Activated CD8-positive, alpha-beta memory T cell treated with anti-CD3 and anti-CD28 coated beads, Interleukin-2, amount 50 U/mL, for 1 hour (primary cell): ENCODE data around the gene JAKMIP2.
"Not testable (repeated sequence)": the region's sequence is repeated elsewhere in the genome, so short reads cannot be mapped to it uniquely, and the experiment has no call there.

Experiments
- DNase-seq: peaks from one replicate; pipeline ENCODE4 v3.0.0-alpha.2; 2020; ENCODE audit errors: extremely low read depth

JAKMIP2 gene

DNA sequence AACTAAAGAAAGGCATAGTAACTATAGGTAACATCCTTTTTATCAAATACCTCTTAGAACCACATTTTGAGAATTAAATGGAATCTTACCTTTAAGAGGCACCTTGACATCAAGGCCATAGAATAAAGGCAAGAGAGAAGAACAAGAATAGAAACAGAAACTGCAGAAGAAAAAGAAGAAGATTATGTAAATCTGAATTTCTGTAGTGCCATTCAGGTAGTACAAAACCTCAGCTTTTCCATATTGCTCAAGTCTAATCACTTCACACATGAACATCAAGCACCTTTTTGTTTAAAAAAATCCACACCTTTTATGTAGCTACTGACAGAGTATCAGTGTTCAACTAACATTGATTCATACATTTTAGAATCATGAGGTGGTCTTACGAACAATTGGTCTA lies 180.9 kb downstream of the JAKMIP2 start:
- DNase-seq, result no peak

DNA sequence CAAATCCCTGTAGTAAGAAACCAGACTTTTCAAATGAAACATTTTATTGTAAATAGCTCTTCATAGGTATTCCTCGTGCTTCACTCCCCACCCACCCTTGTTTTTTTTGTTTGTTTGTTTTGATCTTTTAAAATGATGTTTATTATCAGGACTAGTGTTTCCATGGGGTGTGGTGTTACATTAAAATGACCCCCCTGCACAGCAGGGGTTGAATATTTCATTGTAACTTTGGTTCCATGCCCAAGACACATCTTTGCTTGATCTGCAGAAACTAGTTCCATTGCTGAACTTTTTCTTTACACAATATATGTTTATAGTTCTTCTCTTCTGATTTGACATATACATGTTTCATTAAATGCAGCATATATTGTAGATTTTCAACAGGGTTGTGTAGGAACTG lies 191.4 kb downstream of the JAKMIP2 start:
- no peak for DNase-seq

DNA sequence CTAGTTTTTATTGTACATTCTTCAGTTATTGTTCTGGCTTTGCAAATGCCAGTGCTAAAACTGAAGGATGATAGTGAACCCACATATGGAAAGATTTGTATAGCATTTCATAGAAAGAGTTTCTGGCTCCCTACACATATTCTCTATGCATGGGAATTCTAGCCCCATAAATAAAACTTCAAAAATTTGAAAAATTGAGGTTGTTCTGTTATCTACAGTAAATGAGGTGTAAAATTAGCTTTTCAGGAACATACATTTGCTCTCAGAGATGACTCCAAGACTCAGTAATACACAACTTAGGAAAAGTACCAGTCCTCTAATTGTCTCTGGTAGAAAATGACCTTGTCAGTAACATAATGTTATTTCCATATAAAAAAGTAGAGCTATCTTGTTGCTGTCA lies 192.4 kb downstream of the JAKMIP2 start:
- no peak for DNase-seq

DNA sequence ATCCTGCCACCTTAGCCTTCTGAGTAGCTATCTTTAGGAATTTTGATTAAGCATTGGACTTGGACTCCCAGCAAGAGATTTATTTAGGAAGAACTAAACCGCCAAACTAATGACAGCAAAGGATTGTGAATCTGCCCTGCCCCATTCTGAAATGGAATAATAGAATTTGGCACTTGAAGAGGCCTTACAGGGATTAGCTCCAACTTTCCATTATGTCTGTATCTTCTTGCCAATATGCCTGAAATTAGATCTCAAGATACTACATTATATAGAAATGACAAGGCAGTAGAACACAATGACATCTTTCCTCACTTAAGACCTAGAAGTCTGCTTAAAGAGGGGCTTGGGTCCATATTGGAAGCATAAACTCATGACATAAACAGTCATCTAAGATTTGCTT lies 195.7 kb downstream of the JAKMIP2 start:
- DNase-seq, result no peak

DNA sequence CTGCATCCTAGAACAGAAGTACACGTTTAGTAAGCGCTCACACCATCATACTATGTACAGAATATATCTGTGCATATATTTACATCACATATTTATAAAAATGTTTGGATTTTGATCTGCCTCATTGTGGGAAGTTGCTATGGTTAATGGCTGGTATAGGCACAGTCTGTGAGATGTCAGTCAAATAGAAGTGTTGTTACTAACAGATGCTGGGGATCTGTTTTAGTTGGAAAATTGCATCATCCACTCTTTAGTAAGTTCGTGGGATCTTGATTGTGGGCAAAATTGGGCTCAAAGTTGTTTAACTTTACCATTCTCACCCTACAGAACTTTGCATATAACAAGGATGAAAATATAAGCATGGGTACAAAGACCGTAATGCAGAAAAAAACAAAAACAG lies 196.3 kb downstream of the JAKMIP2 start:
- DNase-seq, result no peak

DNA sequence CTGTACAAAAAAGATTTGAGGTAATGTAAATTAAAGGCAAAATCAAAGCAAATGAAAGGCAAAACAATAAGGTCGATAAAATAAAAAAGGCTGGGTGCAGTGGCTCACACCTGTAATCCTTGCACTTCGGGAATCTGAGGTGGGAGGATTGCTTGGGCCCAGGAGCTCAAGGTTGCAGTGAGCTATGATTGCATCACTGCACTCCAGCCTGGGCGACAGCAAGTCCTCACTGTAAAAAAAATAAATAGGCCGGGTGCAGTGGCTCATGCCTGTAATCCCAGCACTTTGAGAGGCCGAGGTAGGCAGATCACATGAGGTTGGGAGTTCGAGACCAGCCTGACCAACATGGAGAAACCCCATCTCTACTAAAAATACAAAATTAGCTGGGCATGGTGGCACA lies 200.3 kb downstream of the JAKMIP2 start:
- not testable (repeated sequence) for DNase-seq

DNA sequence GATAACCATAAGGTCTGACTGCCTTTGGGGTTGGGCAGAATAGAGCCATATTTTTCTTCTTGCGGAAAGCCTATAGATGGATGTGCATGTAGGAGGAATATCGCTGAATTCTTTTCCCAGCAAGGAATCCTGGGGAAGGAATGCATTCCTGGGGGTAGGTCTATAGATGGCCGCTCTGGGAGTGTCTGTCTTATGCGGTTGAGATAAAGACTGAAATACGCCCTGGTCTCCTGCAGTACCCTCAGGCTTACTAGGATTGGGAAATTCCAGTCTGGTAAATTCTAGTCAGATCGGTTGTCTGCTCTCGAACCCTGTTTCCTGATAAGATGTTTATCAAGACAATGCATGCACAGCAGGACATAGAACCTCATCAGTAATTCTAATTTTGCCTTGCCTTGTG lies 202.1 kb downstream of the JAKMIP2 start:
- DNase-seq, result not testable (repeated sequence)

DNA sequence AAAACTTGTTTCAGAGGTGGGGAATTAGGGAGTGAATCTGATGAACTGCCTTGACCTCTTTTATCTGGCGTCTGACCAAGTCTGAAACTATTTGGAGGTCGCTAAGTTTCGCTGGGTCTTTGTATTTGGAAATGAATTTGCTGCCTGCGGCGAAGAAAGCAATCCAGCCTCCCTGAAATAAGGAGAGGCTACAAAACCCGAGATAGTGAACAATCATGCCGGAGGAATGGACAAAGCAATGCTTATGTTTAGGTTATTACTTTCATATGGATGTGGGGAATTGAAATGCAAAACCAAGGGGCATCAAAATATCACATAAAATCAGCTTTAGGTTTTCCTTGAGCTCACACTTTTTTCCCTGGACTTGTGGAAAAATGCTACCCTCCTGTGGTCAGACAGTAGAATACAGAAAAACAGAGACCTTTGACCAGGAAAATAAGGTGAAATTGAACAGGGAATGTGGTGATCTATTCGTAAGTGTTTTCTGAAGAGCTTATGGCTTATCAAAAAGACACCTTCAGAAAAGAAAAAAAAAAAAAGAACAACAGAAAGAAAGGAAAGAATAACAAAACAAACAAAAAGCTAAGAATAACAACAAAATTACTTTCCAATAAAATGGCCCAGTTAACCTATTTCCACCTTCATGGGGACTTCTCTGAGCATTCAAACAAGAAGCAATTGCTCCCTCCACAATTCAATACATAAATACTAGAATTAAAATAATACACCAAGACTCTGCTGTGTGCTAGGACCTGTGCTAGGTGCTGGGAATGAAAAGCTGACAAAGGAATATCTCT lies 204.1 kb downstream of the JAKMIP2 start:
- DNase-seq, result no peak

DNA sequence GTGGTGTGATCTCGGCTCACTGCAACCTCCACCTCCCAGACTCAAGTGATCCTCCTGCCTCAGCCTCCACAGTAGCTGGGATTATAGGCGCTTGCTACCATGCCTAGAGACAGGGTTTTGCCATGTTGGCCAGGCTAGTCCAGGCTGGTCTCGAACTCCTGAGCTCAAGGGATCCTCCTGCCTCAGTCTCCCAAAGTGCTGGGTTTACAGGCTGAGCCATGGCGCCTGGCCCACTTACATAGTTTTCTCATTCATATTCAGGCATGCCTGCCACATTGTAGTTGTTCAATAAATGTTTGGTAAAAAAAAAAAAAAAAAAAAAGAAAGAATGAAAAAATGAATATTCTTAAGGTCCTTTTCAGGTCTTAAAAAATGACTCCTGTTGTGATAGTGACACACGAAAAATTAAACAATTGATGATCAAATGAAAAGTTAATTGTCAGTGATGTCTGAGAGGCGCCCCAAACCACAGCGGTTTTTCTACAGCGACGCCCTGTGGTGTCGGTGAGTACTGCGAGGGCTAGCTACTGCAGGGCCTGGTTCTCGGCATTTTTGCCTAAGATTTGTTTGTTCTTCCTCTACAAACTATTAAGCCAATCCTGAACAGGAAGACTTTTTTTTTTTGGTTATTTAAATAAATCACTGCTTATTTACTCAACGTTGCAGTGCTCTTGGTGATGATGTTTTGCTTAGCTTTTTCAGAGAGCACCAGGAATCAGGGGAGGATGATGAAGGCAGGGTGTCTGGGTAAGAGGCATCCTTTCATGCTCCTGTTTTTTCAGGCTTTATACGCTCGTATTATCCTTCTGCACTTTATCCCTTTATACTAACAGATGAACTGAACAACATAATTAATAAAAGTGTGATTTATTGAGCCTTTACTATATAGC lies 205.6 kb downstream of the JAKMIP2 start:
- no peak for DNase-seq

DNA sequence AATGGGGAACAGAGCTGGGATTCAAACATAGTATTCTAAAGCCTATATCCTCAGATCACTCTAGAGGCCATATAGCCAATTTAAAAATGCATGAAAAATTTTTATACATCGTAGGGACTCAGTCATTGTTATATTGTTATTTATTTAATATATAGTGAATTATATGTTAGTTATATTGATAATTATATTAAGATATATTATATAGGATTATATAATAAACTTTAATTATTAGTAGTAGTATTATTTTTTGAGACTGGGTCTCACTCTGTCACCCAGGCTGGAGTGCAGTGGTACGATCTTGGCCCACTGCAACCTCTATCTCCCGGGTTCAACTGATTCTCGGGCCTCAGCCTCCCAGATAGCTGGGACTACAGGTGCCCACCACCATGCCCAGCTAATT lies 206.9 kb downstream of the JAKMIP2 start:
- DNase-seq, result no peak

DNA sequence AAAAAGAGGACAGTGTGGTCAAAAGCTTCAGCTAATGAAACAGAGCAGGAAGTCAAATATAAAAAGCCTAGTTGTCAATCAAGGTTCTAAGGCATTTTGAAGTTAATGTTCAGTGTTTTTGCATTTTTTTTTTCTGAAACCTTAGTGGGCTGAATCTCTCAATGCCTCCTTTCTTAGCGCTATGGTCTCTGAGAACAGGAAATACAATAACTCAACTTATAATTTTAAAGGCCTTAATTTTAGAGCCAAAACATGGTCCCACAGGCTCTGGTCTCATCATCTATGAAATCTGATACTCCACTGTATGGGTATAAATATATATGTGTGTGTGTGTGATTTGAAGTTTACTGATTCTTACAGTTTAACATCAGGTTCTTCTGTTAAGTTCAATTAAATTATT lies 209.3 kb downstream of the JAKMIP2 start:
- no peak for DNase-seq

DNA sequence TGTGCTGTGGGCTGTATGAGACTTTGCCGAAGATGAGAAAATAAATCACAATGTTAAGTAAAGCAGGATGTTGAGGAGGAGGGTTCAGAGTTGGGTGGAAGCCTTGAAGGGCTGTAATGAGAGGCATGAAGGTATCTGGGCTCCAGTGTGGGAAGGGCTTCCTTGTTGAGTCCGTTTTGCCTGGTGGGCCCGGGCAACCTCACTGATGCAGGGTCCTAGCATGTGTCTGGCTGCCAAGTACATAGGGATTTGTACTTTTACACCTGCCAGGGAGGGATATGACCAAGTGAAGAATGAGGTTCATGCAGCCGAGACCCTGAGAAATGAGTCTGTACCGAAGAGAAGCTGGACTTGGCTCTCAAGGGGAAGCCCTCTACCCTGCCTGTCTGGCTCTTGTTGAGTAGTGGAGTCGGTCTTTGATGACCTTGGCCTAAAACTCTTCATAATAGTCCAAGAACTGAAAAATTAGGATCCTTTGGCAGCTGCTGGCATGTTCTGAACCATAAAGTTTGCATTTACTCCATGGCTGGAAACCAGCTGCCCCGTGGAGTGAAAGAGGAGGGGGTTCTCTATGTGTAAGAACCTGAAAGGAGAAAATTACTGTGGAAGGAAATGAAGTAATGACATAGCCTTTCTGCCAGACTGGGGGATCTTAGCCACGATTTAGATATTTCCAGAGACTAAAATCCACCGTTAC lies 213.7 kb downstream of the JAKMIP2 start:
- DNase-seq, result no peak

DNA sequence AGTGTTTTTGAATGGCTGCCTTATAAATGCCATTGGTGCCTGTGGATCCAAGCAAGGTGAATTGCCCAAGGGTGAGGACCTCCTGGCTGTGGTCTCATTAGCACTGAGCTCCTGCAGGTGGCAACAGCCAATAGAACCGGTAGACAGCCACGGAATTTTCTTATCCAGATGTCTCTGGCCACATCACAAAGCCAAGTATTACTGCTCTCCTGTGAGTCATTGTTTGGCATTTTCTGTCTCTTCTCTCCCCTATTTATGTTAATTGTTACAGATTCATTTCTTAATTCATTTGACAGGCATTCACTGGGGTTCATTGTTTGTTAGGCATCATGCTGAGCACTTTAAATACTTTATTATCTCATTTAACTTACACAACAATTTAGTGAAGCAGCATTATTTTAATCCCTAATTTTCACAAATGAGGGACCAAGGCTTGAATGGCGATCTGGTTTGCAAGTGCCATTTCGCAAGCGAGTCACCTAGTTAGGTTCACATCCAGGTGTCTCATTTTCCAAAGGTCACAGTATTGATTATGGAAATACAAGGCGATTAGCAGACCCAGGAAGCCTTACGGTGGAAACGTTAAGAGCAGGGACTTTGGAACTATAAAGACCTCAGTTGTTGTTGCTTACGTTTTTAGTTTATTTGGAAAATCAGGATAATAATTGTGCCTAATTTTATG lies 214.5 kb downstream of the JAKMIP2 start:
- DNase-seq, result no peak

DNA sequence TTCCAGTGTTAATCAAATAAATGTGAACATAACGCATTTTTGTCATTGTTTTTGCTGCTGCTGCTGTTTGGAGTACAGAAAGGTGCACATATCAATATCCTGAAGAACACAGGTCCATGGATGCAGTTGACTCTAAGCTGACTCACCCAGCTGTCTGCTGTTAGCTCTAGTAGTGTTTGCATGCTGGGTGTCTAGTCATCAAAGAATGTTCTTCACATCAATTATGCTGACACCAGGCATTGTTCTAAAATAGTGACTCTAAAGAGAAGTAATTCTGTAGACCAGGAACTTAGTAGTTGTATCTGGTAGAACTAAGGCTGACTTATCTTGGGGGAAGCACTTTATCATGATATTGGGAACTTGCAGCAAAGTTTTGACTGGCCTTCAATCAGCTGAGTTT lies 217.0 kb downstream of the JAKMIP2 start:
- DNase-seq, result no peak

DNA sequence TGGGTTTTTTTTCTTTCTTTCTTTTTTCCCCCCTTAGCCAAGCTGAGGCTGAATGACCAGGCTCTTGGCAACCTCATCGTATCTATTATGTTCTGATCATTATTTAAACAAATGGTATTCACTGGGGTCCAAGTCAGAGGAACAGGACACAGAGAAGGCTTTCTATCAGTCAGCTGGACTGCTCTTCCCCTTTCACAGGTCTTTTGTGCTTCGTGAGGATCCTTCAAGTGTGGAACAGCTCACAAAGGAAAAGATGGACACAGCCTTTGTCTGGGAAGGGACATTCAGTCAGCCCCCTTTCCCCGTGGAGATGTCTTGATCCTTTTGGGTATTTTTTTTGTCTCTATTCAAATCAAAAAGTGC lies 218.4 kb downstream of the JAKMIP2 start:
- DNase-seq, result no peak

DNA sequence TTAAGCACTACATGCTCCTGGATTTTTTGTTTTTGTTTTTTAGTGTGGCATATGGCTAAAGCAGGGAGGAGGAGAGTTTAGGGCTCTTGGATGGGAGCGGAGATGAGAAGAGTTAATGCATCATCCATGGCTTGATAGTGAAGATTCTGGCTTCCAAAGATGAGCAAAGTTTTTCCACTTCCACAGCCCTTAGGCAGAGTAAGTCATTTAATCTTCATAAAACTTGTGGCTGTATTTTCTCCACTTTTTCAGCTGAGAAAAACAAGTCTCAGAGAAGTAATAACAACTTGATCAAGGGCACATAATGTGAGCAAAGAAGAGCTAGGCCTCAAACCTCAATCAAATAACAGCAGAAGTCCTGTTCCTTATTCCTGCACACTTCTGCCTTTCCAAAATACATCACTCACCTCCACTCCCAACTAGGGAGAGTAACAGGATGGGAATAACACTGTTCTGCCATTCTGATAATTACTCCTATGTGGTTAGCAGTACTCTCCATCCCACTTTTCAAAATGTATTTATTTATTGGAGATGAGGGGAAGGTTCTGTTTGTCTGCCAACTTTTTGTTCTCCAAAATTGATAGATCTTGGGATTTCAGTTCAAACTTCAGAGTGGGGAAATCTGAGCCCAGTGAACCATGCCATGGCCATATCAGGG lies 218.9 kb downstream of the JAKMIP2 start:
- no peak for DNase-seq

DNA sequence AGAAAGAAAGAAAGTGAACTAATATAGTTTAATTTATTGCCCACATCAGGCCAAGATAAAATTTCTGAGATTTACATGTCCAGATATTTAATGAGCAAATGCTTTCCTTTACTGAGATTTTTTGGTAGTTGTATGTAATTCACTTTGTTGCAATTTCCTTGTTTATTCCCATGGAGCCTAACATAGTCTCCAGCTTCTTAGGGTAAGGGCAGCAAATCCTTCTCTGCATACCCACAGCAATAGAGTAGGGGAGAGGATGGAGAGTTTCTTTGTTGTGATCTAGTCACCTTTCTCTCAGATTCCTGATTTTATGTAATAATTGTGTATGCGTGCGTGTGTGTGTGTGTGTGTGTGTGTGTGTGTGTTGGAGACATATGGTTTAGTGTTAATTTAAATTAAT lies 221.1 kb downstream of the JAKMIP2 start:
- no peak for DNase-seq

DNA sequence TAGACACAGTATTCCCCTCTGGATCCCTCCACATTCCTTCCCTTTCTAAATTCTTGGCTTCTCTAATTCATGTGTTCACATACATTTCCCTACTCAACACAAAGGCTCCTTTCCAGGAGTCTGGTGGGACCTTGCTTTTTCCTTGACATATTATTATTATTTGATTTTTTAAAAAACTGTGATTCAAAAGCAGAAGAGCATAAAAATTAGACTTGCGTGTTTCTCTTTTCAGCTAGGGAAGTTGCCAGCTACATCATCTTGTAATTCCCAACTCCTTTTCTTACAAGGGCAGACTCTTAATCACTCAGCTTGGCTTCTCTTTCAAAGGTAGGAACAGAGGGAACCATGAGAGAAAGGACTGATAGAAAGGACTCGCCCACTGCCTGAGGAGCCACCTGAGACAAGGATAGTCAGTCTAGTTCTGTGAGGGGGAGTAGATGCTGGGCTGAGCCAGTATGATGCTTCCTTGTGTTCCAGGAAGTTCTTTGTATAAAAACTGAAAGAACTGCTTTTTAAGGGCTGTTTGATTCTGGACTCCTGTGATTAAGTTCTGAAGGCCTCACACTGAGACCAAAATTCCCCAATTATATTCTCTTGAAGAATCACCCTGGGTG lies 221.7 kb downstream of the JAKMIP2 start:
- DNase-seq, result no peak

DNA sequence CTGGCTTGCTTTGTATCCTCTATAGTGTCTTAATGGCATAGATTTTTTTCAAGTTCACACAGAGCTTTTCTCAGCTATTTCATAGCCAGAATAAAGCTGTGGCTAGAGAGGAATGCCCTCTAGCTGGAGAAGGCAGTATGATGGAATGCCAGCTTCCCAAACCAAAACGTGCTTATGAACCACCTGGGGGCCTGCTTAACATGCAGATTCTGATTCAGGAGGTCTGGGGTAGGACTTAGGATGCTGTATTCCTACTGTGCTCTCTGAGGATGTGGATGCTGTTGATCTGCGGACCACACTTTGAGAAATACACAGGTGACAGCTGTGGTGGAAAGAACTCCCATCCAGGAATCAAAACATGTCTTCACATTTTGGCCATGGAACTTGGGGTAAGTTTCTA lies 222.8 kb downstream of the JAKMIP2 start:
- DNase-seq, result no peak

DNA sequence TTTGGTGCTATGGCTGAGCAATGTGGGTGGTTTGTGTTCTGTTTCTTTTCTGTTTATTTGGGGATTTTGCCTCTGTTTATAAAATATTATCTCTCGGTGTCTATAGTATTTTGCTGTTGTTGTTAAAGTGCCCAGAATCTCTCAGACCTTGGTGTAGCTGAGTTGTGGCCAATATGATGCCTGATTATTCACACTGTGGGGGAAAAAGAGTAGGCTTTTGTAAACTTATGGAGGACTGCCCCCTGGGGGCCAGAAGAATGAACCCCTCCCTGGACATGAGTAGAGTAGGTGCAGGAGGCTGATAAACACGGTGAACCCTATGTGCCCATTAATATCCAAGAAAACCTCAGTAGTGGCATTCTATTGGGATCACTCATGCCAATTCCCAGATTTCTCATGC lies 223.7 kb downstream of the JAKMIP2 start:
- no peak for DNase-seq
